Measurements from ENCODE around the gene CYB5B.

The CYB5B gene

GRCh38 chr16:69424053-69424934 lies at the start of gene CYB5B:
TSS of gene CYB5B (plus strand) at chr16:69424619. CDS start at chr16:69424684, 65 bp downstream.
- in situ Hi-C loops (cut with MboI; ENCODE audit: low sequenced_read_pairs) = no loop called here

DNA sequence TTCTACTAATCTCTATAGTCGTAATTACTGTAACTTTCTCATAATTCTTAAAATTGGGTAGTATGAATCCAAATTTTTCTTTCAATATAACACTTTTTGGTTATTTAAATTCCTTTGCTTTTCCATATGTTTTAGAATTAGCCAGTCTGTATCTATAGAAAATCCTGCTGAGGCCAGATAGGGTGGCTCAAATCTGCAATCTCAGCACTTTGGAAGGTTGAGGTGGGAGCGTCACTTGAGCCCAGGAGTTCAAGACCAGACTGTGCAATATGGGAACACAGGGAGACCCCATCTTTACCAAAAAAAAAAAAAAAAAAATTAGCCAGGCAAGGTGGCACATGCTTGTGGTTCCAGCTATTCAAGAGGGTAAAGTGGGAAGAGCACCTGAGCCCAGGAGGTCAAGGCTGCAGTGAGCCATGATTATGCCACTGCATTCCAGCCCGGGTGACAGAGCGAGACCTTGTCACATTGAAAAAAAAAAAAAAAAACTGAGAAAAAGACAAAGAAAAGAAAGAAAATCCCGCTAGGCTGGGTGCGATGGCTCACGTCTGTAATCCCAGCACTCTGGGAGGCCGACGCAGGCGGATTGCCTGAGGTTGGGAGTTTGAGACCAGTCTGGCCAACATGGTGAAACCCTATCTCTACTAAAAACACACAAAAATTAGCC lies 47.9 kb upstream of the CYB5B start:
- in situ Hi-C loops (cut with MboI; ENCODE audit: low sequenced_read_pairs) = no loop called here

DNA sequence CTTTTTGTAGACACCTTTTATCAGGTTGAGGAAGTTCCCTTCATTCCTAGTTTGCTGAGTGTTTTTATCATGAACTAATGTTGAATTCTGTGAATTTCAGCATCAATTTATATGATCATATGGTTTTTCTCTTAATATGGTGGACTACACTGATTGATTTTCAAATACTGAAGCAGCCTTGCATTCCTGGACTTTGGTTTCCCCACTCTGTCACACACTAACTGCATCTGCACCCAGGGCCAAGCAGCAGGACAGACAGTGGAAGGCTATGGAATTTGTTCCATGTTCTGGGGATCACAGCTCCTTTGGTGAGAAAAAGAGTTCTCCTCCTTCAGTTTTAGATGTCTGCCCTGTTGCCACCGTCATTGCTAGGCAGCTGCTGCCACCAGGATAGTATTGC lies 46.4 kb upstream of the CYB5B start:
- in situ Hi-C loops (cut with MboI; ENCODE audit: low sequenced_read_pairs) = no loop called here

- in situ Hi-C loops (cut with MboI; ENCODE audit: low sequenced_read_pairs) = no loop called here
Observed at GRCh38 chr16:69378760-69379159, 45.7 kb upstream of the CYB5B start.

DNA sequence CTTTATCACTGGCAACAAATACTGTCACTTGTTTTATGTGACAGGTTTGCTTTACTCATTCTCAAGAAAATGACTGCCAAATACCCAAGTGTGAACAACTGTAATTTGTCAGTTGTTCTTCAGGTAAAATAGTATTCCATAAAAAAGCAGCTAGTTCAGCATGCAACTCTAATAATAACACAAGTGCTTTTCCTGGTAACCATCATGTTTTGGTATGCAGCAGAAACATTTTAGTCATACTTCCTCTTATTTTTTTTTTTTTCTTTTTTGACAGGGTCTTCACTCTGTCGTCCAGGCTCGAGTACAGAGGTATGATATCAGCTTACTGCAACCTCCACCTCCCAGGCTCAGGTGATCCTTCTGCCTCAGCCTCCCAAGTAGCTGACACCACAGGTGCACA lies 43.2 kb upstream of the CYB5B start:
- in situ Hi-C loops (cut with MboI; ENCODE audit: low sequenced_read_pairs) = no loop called here

GRCh38 chr16:69382421-69382820 lies 42.0 kb upstream of the CYB5B start:
- in situ Hi-C loops (cut with MboI; ENCODE audit: low sequenced_read_pairs) = no loop called here

- in situ Hi-C loops (cut with MboI; ENCODE audit: low sequenced_read_pairs) = no loop called here
Observed at GRCh38 chr16:69384974-69385373, 39.4 kb upstream of the CYB5B start.

- in situ Hi-C loops (cut with MboI; ENCODE audit: low sequenced_read_pairs) = no loop called here
Observed at GRCh38 chr16:69386596-69386995, 37.8 kb upstream of the CYB5B start.

DNA sequence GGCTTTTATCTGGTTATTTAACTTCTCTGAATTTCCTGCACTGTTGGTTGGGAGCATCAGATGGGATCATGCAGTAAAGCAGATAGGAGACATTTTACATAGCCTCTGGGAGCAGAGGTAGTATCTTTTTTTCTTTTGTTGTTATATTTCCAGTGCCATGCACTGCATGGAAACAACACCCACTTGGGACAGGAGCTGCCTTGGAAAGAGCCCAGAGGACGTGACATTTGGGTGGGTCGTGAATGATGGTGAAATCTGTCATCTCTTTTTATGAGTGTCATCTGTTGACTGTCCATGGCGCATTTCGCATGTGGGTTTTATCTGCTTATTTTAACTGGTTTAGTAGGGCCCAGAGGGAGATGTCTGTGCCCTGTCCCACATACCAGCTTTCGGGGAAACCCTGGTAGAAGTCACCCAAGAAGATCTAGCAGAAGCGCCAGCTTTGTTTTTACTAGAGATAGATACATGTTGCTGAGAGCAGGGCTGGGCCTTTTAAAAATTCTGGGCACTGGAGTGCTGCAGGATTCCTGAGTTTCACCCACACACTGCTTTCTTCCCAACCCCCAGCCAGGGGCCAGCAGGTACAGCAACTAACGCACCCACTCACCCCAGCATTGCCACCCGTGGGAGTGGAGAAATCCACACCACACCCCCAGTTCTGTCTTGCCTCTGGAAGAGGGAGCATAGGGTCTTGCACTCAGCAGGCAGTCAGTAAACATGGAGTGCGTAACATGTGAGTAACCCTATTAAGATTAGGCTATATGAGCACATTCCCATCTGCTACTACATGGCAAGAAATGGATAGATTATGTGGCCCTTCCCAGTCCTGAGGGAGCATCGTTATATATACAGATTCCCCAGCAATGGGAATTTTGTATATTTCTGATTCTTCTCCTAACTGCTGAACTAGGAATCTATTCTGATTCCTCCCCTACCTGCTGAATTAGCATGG lies 30.2 kb upstream of the CYB5B start:
- in situ Hi-C loops (cut with MboI; ENCODE audit: low sequenced_read_pairs) = loop anchor here (10.0 kb wide), 1 partner anchor 361 kb away; the partner anchor contains the start of gene NOB1

GRCh38 chr16:69395859-69396186 lies 28.6 kb upstream of the CYB5B start:
- in situ Hi-C loops (cut with MboI; ENCODE audit: low sequenced_read_pairs) = loop anchor here (10.0 kb wide), 1 partner anchor 359 kb away; the partner anchor contains the start of gene NOB1

GRCh38 chr16:69396187-69397061 lies 28.0 kb upstream of the CYB5B start:
- in situ Hi-C loops (cut with MboI; ENCODE audit: low sequenced_read_pairs) = loop anchor here (10.0 kb wide), 1 partner anchor 358 kb away; the partner anchor contains the start of gene NOB1

DNA sequence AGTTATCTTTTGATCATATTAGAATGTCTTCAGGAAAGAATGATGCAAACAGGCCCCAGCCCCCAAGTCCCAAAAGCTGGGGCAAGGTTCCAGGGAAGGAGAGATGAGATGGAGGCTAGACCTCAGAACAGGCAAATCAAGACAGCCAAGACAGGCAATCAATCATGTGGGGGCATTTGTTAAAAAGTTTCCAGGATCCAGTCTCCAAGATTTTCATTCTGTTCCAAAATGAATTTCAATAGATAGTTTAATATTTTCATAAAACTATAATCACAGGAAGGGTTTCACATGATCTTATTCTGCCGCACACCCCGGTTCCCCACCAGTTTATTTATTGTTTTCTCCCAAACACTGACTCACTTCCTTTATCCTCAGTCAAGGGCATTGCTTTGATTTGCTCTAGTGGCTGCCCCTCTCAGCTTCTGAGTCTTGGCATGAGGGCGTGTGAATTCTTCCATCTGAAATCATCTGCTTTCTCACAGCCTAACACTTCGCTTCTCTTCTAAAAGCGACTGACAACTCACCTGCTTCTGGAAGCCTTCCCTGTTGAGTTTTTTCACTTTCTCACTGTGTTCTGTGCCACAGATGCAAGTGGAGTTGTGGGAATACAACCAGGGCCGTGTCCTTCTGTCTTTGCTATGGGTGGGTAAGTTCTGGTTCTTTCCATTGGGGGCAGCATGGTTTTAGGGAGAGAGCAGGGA lies 26.4 kb upstream of the CYB5B start:
- in situ Hi-C loops (cut with MboI; ENCODE audit: low sequenced_read_pairs) = loop anchor here (10.0 kb wide), 1 partner anchor 357 kb away; the partner anchor contains the start of gene NOB1

GRCh38 chr16:69399361-69399760 lies 25.1 kb upstream of the CYB5B start:
- in situ Hi-C loops (cut with MboI; ENCODE audit: low sequenced_read_pairs) = loop anchor here (10.0 kb wide), 1 partner anchor 355 kb away; the partner anchor contains the start of gene NOB1

DNA sequence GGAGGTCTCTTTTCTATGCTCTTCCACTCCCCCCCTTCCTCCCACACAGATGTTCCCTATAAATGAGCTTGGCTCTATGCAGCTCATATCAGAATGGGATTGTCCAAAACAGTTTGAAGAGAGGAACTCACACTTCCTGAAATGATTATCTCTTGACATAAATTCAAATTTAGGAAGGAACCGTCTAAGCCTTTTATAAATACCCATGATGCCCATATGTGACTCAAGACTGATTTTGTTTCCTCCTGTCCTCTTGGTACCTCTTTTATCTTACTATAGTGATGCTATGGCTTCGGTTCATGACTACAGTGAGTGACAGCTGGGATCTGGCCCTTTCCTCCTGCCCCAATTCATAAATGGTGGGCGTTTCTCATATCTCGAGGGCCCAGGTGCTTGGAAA lies 22.0 kb upstream of the CYB5B start:
- in situ Hi-C loops (cut with MboI; ENCODE audit: low sequenced_read_pairs) = no loop called here

- in situ Hi-C loops (cut with MboI; ENCODE audit: low sequenced_read_pairs) = no loop called here
Observed at GRCh38 chr16:69404275-69404805, 20.1 kb upstream of the CYB5B start.

DNA sequence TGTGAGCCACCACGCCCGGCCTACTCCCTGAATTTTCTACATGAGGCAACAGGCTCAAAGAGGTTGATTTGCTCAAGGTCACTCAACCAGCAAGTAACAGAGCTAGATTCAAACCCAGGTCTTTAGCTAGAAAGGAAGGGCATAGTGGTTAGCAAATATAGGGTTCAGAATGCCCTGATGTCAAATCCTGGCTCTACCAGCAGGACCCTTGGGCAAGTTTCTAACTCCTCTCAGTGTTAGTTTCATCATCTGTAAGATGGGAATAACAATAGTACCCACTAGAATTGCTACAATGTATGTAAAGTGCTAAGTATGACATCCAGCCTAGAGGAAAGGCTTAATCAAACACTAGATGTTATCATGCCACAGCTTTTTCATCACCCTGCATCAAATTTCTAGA lies 19.1 kb upstream of the CYB5B start:
- in situ Hi-C loops (cut with MboI; ENCODE audit: low sequenced_read_pairs) = no loop called here

- in situ Hi-C loops (cut with MboI; ENCODE audit: low sequenced_read_pairs) = no loop called here
Observed at GRCh38 chr16:69405757-69406156, 18.7 kb upstream of the CYB5B start.

DNA sequence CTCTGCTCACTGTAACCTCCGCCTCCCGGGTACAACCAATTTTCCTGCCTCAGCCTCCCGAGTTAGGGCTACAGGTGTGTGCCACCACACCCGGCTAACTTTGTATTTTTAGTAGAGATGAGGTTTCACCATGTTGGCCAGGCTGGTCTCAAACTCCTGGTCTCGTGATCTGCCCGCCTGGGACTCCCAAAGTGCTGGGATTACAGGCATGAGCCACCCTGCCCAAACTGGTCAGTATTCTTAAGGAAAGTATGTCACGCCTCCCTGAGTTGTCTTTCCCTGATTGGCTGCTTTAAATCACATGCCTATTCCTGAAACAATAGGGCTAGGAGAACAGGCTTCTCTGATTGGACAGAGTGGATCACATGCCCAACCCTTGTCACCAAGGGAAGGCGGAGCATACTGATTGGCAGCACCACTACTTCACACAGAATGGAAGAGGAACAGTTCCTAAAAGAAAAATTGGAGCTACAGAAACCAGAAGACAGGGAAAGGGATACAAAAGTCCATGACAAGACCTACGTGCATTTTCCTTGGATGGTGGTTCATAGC lies 17.6 kb upstream of the CYB5B start:
- in situ Hi-C loops (cut with MboI; ENCODE audit: low sequenced_read_pairs) = no loop called here
